Measurements from ENCODE around the gene SPINK2. TPM values are rescaled to one million over a fixed set of nuclear protein-coding genes. Genes with fewer than 3 reads are reported as not detected.
A peak's percentile ranks its signal among the peaks of the same experiment; 100 is the strongest.

Gene SPINK2
- total and polyA plus RNA-seq, 10 of the 15 experiments (the other 5 are each of a cell fraction or from before 2014, with no cell fraction given) = 0.13 to 1.0 (median 0.61) TPM; not detected in 1

DNA sequence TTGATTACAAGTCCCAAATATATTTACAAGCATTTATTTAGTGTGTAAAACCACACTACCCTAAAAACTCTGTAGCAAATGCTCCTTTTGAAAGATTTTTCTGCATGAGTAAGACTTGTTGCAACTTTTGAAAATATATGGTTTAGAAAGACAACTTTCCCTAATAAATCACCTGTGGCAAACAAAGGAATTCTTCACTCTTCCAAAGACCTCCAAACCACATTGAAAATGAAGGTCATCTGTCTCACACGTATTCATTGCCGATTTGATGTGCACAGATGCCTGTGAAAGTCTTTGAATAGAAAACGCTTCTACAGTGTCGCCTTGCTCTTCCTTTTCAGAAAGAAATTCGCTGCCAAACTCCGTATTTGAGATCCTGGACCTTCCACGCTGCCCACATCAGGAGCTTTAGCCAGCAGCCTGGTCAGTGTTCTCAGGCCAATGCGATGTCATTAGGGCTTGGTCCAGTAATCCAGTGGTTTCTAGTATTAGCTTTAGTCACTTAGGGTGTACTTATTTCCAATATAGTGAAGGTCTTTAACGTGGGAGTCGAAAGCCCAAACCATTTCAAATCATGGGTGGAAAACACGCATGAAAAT is 22.2 kb downstream of the SPINK2 start:
- FAIRE-seq = peak; percentile 75
- H3K4me2 ChIP-seq (ENCODE audit: control insufficient read depth, insufficient read depth) = no peak overlapping the region
- no peak overlapping the region for H3K9ac ChIP-seq (ENCODE audit: control insufficient read depth, insufficient read depth, low read length)
- no peaks in the 10 kb centered on the region for H3K4me1 ChIP-seq (ENCODE audit: control insufficient read depth, insufficient read depth, low read length)
- in situ Hi-C loops (cut with MboI) (no loop called here), intact Hi-C loops (cut with micrococcal nuclease; ENCODE audit: unreplicated experiment) (loop anchor here (5.0 kb wide), 1 partner anchor 117 kb away; the partner anchor contains the start of gene HOPX)
- no peak for ATAC-seq
- no peak for DNase-seq (ENCODE audit: low read depth, low spot score)
- 77% methylated on average over 11 of the region's 11 CpGs for WGBS (ENCODE audit: insufficient coverage, insufficient replicate concordance, low lambda C conversion rate, missing lambda C conversion rate)
- H3K27ac ChIP-seq (ENCODE audit: control insufficient read depth, insufficient read depth) = no peak overlapping the region
- no peaks in the 10 kb centered on the region for H4K20me1 ChIP-seq (ENCODE audit: control insufficient read depth, insufficient read depth)
- POLR2A ChIA-PET = no interaction called here
- H3K79me2 ChIP-seq (ENCODE audit: control insufficient read depth, insufficient read depth, low read length) = no peaks in the 10 kb centered on the region
- no peaks in the 10 kb centered on the region for H3K27me3 ChIP-seq (replicated peaks in 1 of 2; ENCODE audit: control insufficient read depth in 2 of 2, insufficient read depth in 2 of 2, low read length in 1 of 2)
- RAD21 ChIA-PET (ENCODE audit: unreplicated experiment) = interaction anchor here (1.1 to 3.1 kb wide), 6 partner anchors 10 to 376 kb away, joined by 3 to 20 read pairs (median 6); no protein-coding TSS in a partner anchor
- no peak overlapping the region for H2AFZ ChIP-seq (ENCODE audit: control insufficient read depth, low read depth, low read length)
- no peaks in the 10 kb centered on the region for H3K9me3 ChIP-seq (replicated peaks; ENCODE audit: control insufficient read depth, insufficient read depth, low read length)
- CTCF ChIA-PET = interaction anchor here (0.8 to 5.4 kb wide), 15 partner anchors 17 to 376 kb away, joined by 3 to 48 read pairs (median 5); partner anchors contain the start of gene PPAT
- H3K4me3 ChIP-seq = no peak overlapping the region
- SMC1A ChIA-PET (ENCODE audit: uncharacterized antibody, unreplicated experiment) = interaction anchor here (0.8 to 2.9 kb wide), 10 partner anchors 22 to 376 kb away, joined by 3 to 20 read pairs (median 4); no protein-coding TSS in a partner anchor
- no TSS peak for BruUV-seq (replicated peaks)
- H3K36me3 ChIP-seq (ENCODE audit: control insufficient read depth in 2 of 2, insufficient read depth in 2 of 2, low read length in 1 of 2) = no peaks in the 10 kb centered on the region
- TF ChIP-seq RAD21 (IDR thresholded peaks at IDR 0.05; ENCODE audit: insufficient read depth, low read depth, low read length) (no peak), EP300 (IDR thresholded peaks at IDR 0.05; ENCODE audit: borderline replicate concordance in 1 of 2, control insufficient read depth in 1 of 2, low read depth in 2 of 2, low read length in 2 of 2) (no peak), BACH1 (IDR thresholded peaks at IDR 0.05; ENCODE audit: borderline replicate concordance) (no peak), RAD51 (IDR thresholded peaks at IDR 0.05) (no peak), TCF7 (IDR thresholded peaks at IDR 0.05; ENCODE audit: borderline replicate concordance) (no peak), LARP7 (IDR thresholded peaks at IDR 0.05) (no peak), JUNB (IDR thresholded peaks at IDR 0.05) (no peak), NFXL1 (IDR thresholded peaks at IDR 0.05; ENCODE audit: borderline replicate concordance) (no peak), TARDBP (IDR thresholded peaks at IDR 0.05; ENCODE audit: borderline replicate concordance) (no peak), SIN3A (IDR thresholded peaks at IDR 0.05; ENCODE audit: low read depth, low read length) (no peak)
- TF ChIP-seq, protein P1, sequence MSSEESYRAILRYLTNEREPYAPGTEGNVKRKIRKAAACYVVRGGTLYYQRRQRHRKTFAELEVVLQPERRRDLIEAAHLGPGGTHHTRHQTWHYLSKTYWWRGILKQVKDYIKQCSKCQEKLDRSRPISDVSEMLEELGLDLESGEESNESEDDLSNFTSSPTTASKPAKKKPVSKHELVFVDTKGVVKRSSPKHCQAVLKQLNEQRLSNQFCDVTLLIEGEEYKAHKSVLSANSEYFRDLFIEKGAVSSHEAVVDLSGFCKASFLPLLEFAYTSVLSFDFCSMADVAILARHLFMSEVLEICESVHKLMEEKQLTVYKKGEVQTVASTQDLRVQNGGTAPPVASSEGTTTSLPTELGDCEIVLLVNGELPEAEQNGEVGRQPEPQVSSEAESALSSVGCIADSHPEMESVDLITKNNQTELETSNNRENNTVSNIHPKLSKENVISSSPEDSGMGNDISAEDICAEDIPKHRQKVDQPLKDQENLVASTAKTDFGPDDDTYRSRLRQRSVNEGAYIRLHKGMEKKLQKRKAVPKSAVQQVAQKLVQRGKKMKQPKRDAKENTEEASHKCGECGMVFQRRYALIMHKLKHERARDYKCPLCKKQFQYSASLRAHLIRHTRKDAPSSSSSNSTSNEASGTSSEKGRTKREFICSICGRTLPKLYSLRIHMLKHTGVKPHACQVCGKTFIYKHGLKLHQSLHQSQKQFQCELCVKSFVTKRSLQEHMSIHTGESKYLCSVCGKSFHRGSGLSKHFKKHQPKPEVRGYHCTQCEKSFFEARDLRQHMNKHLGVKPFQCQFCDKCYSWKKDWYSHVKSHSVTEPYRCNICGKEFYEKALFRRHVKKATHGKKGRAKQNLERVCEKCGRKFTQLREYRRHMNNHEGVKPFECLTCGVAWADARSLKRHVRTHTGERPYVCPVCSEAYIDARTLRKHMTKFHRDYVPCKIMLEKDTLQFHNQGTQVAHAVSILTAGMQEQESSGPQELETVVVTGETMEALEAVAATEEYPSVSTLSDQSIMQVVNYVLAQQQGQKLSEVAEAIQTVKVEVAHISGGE (CRISPR knock-in tag; IDR thresholded peaks at IDR 0.05) = no peak
- TF ChIP-seq, protein P2, sequence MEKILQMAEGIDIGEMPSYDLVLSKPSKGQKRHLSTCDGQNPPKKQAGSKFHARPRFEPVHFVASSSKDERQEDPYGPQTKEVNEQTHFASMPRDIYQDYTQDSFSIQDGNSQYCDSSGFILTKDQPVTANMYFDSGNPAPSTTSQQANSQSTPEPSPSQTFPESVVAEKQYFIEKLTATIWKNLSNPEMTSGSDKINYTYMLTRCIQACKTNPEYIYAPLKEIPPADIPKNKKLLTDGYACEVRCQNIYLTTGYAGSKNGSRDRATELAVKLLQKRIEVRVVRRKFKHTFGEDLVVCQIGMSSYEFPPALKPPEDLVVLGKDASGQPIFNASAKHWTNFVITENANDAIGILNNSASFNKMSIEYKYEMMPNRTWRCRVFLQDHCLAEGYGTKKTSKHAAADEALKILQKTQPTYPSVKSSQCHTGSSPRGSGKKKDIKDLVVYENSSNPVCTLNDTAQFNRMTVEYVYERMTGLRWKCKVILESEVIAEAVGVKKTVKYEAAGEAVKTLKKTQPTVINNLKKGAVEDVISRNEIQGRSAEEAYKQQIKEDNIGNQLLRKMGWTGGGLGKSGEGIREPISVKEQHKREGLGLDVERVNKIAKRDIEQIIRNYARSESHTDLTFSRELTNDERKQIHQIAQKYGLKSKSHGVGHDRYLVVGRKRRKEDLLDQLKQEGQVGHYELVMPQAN (conservative IDR thresholded peaks at IDR 0.05) = no peak
- TF ChIP-seq, protein P3, sequence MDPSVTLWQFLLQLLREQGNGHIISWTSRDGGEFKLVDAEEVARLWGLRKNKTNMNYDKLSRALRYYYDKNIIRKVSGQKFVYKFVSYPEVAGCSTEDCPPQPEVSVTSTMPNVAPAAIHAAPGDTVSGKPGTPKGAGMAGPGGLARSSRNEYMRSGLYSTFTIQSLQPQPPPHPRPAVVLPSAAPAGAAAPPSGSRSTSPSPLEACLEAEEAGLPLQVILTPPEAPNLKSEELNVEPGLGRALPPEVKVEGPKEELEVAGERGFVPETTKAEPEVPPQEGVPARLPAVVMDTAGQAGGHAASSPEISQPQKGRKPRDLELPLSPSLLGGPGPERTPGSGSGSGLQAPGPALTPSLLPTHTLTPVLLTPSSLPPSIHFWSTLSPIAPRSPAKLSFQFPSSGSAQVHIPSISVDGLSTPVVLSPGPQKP (IDR thresholded peaks at IDR 0.05; ENCODE audit: low read depth, low read length) = no peak
- TF ChIP-seq, protein P4, sequence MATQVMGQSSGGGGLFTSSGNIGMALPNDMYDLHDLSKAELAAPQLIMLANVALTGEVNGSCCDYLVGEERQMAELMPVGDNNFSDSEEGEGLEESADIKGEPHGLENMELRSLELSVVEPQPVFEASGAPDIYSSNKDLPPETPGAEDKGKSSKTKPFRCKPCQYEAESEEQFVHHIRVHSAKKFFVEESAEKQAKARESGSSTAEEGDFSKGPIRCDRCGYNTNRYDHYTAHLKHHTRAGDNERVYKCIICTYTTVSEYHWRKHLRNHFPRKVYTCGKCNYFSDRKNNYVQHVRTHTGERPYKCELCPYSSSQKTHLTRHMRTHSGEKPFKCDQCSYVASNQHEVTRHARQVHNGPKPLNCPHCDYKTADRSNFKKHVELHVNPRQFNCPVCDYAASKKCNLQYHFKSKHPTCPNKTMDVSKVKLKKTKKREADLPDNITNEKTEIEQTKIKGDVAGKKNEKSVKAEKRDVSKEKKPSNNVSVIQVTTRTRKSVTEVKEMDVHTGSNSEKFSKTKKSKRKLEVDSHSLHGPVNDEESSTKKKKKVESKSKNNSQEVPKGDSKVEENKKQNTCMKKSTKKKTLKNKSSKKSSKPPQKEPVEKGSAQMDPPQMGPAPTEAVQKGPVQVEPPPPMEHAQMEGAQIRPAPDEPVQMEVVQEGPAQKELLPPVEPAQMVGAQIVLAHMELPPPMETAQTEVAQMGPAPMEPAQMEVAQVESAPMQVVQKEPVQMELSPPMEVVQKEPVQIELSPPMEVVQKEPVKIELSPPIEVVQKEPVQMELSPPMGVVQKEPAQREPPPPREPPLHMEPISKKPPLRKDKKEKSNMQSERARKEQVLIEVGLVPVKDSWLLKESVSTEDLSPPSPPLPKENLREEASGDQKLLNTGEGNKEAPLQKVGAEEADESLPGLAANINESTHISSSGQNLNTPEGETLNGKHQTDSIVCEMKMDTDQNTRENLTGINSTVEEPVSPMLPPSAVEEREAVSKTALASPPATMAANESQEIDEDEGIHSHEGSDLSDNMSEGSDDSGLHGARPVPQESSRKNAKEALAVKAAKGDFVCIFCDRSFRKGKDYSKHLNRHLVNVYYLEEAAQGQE (IDR thresholded peaks at IDR 0.05; ENCODE audit: low read depth, low read length) = no peak

All from GM12878 (cell line).